Measurements from ENCODE around the gene DTWD2. TPM values are rescaled to one million over a fixed set of nuclear protein-coding genes. Genes with fewer than 3 reads are reported as not detected.
"Not testable (repeated sequence)": the region's sequence is repeated elsewhere in the genome, so short reads cannot be mapped to it uniquely, and the experiment has no call there.

Gene DTWD2
- polyA plus RNA-seq, 1 experiment, result 1.8 TPM

- no peaks in the 10 kb centered on the region for H3K36me3 ChIP-seq (ENCODE audit: control insufficient read depth, insufficient read depth, low read length)
- ChIA-PET POLR2A (no interaction called here), CTCF (interaction anchor here (0.9 kb wide), 2 partner anchors 32 to 37 kb away, joined by 3 read pairs; no protein-coding TSS in a partner anchor)
- no peak overlapping the region for H3K4me3 ChIP-seq (ENCODE audit: low read depth, low read length)
- no peaks in the 10 kb centered on the region for H3K27me3 ChIP-seq (ENCODE audit: control insufficient read depth, insufficient read depth, low read length)
- no peak for TF ChIP-seq CTCF (IDR thresholded peaks at IDR 0.05; ENCODE audit: insufficient read depth, low read depth, low read length)
- no peak for DNase-seq (ENCODE audit: low read depth)
These were observed 64.9 kb downstream of the DTWD2 start for GRCh38 chr5:118923295-118924005.

- TF ChIP-seq CTCF (IDR thresholded peaks at IDR 0.05; ENCODE audit: insufficient read depth, low read depth, low read length), result no peak
- ChIA-PET CTCF (no interaction called here), POLR2A (no interaction called here)
- no peaks in the 10 kb centered on the region for H3K27me3 ChIP-seq (ENCODE audit: control insufficient read depth, insufficient read depth, low read length)
- no peak overlapping the region for H3K4me3 ChIP-seq (ENCODE audit: low read depth, low read length)
- no peaks in the 10 kb centered on the region for H3K36me3 ChIP-seq (ENCODE audit: control insufficient read depth, insufficient read depth, low read length)
- DNase-seq (ENCODE audit: low read depth), result peak; percentile 4
These were observed 66.5 kb downstream of the DTWD2 start for GRCh38 chr5:118921866-118922265.

- peak; percentile 0 for DNase-seq (ENCODE audit: low read depth)
- TF ChIP-seq CTCF (IDR thresholded peaks at IDR 0.05; ENCODE audit: insufficient read depth, low read depth, low read length), result no peak
- Histone ChIP-seq H3K36me3 (ENCODE audit: control insufficient read depth, insufficient read depth, low read length) (no peaks in the 10 kb centered on the region), H3K4me3 (ENCODE audit: low read depth, low read length) (no peak overlapping the region), H3K27me3 (ENCODE audit: control insufficient read depth, insufficient read depth, low read length) (no peaks in the 10 kb centered on the region)
- POLR2A ChIA-PET, result no interaction called here
- CTCF ChIA-PET, result no interaction called here
These were observed 69.3 kb downstream of the DTWD2 start for GRCh38 chr5:118919016-118919415.

- CTCF ChIA-PET, result no interaction called here
- no peak for DNase-seq (ENCODE audit: low read depth)
- Histone ChIP-seq H3K4me3 (ENCODE audit: low read depth, low read length) (no peak overlapping the region), H3K36me3 (ENCODE audit: control insufficient read depth, insufficient read depth, low read length) (no peaks in the 10 kb centered on the region), H3K27me3 (ENCODE audit: control insufficient read depth, insufficient read depth, low read length) (no peaks in the 10 kb centered on the region)
- POLR2A ChIA-PET, result no interaction called here
- TF ChIP-seq CTCF (IDR thresholded peaks at IDR 0.05; ENCODE audit: insufficient read depth, low read depth, low read length), result no peak
These were observed 70.1 kb downstream of the DTWD2 start for GRCh38 chr5:118918232-118918631.

- H3K27me3 ChIP-seq (ENCODE audit: control insufficient read depth, insufficient read depth, low read length); H3K36me3 ChIP-seq (ENCODE audit: control insufficient read depth, insufficient read depth, low read length); DNase-seq (ENCODE audit: low read depth); POLR2A ChIA-PET; CTCF ChIA-PET; H3K4me3 ChIP-seq (ENCODE audit: low read depth, low read length): not testable (repeated sequence)
These were observed 80.8 kb downstream of the DTWD2 start for GRCh38 chr5:118907536-118907935.

- no peak for TF ChIP-seq CTCF (IDR thresholded peaks at IDR 0.05; ENCODE audit: insufficient read depth, low read depth, low read length)
- ChIA-PET POLR2A (no interaction called here), CTCF (no interaction called here)
- no peaks in the 10 kb centered on the region for H3K27me3 ChIP-seq (ENCODE audit: control insufficient read depth, insufficient read depth, low read length)
- DNase-seq (ENCODE audit: low read depth), result no peak
- H3K4me3 ChIP-seq (ENCODE audit: low read depth, low read length), result no peak overlapping the region
- H3K36me3 ChIP-seq (ENCODE audit: control insufficient read depth, insufficient read depth, low read length), result no peaks in the 10 kb centered on the region
These were observed 81.4 kb downstream of the DTWD2 start for GRCh38 chr5:118906947-118907346.
